AG04450 (cell line): ENCODE data around the gene NCAM1. TPM values are rescaled to one million over a fixed set of nuclear protein-coding genes. Genes with fewer than 3 reads are reported as not detected.

Experiments used
- CTCF ChIA-PET: fragments of 300-600, 350-600 bp; formaldehyde crosslinking; extraction: SDS; loops from one replicate; lab custom pipeline; 2022; ENCODE audit warnings: antibody characterized with exemption, inconsistent platforms; lab: Charles Lee
- POLR2A ChIA-PET: fragments of 350-600 bp; formaldehyde crosslinking; extraction: SDS; loops from one replicate; lab custom pipeline; 2021; ENCODE audit warnings: antibody characterized with exemption, inconsistent platforms; lab: Yijun Ruan, JAX
- DNase-seq: peaks from one replicate; pipeline ENCODE4 v3.0.0-alpha.2; 2011; ENCODE audit warnings: low read depth, low spot score
- H3K27ac ChIP-seq: one replicate; pipeline ENCODE4 v1.5.1; 2012; ENCODE audit warnings: low read depth, low read length, control low read depth
- H3K27me3 ChIP-seq: one replicate; pipeline ENCODE4 v1.6.0; 2012; ENCODE audit warnings: low read length; ENCODE audit not compliant: control insufficient read depth, insufficient read depth
- H3K4me3 ChIP-seq: 2 replicates; pipeline ENCODE4 v1.5.1; 2011; ENCODE audit warnings: mild to moderate bottlenecking, low read depth, low read length, control low read depth
- H3K9me3 ChIP-seq: 2 replicates; pipeline ENCODE4 v1.5.1; 2012; ENCODE audit warnings: low read length; ENCODE audit not compliant: control insufficient read depth, insufficient read depth
- CTCF ChIP-seq: IDR thresholded peaks from 2 replicates; pipeline ENCODE4 v1.5.1; 2011; ENCODE audit warnings: low read depth, low read length, control low read depth, inconsistent platforms
- polyA plus RNA-seq: library from polyadenylated mRNA; depleted of rRNA; stranded (reverse); fragments of >200 nt; gene quantifications from 2 replicates; pipeline ENCODE4 v1.2.3, GENCODE V29; 2011

NCAM1 gene
- polyA plus RNA-seq, 1 experiment, result not detected

- Histone ChIP-seq H3K4me3 (no peak overlapping the region), H3K27me3 (no peaks in the 10 kb centered on the region), H3K27ac (no peak overlapping the region), H3K9me3 (no peaks in the 10 kb centered on the region)
- TF ChIP-seq CTCF, result no peak
- DNase-seq, result no peak
- ChIA-PET POLR2A (no interaction called here), CTCF (interaction anchor here (1.0 kb wide), 1 partner anchor 46 kb away, joined by 4 read pairs; no protein-coding TSS in a partner anchor)
Measured at GRCh38 chr11:113243696-113244095, 282.5 kb downstream of the NCAM1 start.

GRCh38 chr11:113245216-113245615, 284.0 kb downstream of the NCAM1 start:
- ChIA-PET POLR2A (no interaction called here), CTCF (no interaction called here)
- no peak for DNase-seq
- Histone ChIP-seq H3K27me3 (no peaks in the 10 kb centered on the region), H3K27ac (no peak overlapping the region), H3K4me3 (no peak overlapping the region), H3K9me3 (no peaks in the 10 kb centered on the region)
- TF ChIP-seq CTCF, result no peak

- TF ChIP-seq CTCF, result no peak
- DNase-seq, result no peak
- no peak overlapping the region for H3K27ac ChIP-seq
- CTCF ChIA-PET, result no interaction called here
- no peak overlapping the region for H3K4me3 ChIP-seq
- no peaks in the 10 kb centered on the region for H3K9me3 ChIP-seq
- H3K27me3 ChIP-seq, result no peaks in the 10 kb centered on the region
- POLR2A ChIA-PET, result no interaction called here
Measured at GRCh38 chr11:113247221-113247620, 286.0 kb downstream of the NCAM1 start.

- DNase-seq, result no peak
- Histone ChIP-seq H3K27ac (no peak overlapping the region), H3K9me3 (no peaks in the 10 kb centered on the region), H3K27me3 (no peaks in the 10 kb centered on the region), H3K4me3 (no peak overlapping the region)
- TF ChIP-seq CTCF, result no peak
- POLR2A ChIA-PET, result no interaction called here
- CTCF ChIA-PET, result interaction anchor here (0.6 to 1.2 kb wide), 2 partner anchors 225 to 660 kb away, joined by 3 to 4 read pairs; no protein-coding TSS in a partner anchor
Measured at GRCh38 chr11:113247966-113248365, 286.7 kb downstream of the NCAM1 start.

GRCh38 chr11:113248702-113249490, 287.7 kb downstream of the NCAM1 start:
- H3K4me3 ChIP-seq, result no peak overlapping the region
- no peak overlapping the region for H3K27ac ChIP-seq
- H3K27me3 ChIP-seq, result no peaks in the 10 kb centered on the region
- no peak for TF ChIP-seq CTCF
- ChIA-PET POLR2A (no interaction called here), CTCF (interaction anchor here (0.6 to 1.2 kb wide), 2 partner anchors 224 to 661 kb away, joined by 3 to 4 read pairs; no protein-coding TSS in a partner anchor)
- no peak for DNase-seq
- H3K9me3 ChIP-seq, result no peaks in the 10 kb centered on the region
